Neural cell (in vitro differentiated cells): Measurements from ENCODE around the gene AKT3.

ENCODE experiments used
- EZH2 ChIP-seq: fragments of 200-600, 300-800 bp; shearing (Covaris generic), sonication (generic); IDR thresholded peaks from 2 replicates; pipeline ENCODE4 v1.6.1; 2014; ENCODE audit warnings: antibody characterized with exemption, low read length, borderline replicate concordance, mild to moderate bottlenecking; ENCODE audit not compliant: insufficient read depth, poor library complexity, severe bottlenecking
- POLR2AphosphoS5 ChIP-seq: IDR thresholded peaks from 2 replicates; pipeline ENCODE4 v1.6.1; 2012
- REST ChIP-seq: IDR thresholded peaks from 2 replicates; pipeline ENCODE4 v1.6.1; 2012; ENCODE audit warnings: borderline replicate concordance
- TAF1 ChIP-seq: IDR thresholded peaks from 2 replicates; pipeline ENCODE4 v1.6.1; 2012; ENCODE audit warnings: low read depth
- TF ChIP-seq, protein P1 (sequence below): fragments of 450-650 bp; IDR thresholded peaks from 2 replicates; pipeline ENCODE4 v1.5.1; 2014; ENCODE audit warnings: antibody characterized with exemption, mild to moderate bottlenecking, moderate library complexity; ENCODE audit not compliant: poor library complexity, severe bottlenecking

GRCh38 chr1:243508303-243508713 lies 341.7 kb downstream of the AKT3 start:
- TF ChIP-seq, protein P1, sequence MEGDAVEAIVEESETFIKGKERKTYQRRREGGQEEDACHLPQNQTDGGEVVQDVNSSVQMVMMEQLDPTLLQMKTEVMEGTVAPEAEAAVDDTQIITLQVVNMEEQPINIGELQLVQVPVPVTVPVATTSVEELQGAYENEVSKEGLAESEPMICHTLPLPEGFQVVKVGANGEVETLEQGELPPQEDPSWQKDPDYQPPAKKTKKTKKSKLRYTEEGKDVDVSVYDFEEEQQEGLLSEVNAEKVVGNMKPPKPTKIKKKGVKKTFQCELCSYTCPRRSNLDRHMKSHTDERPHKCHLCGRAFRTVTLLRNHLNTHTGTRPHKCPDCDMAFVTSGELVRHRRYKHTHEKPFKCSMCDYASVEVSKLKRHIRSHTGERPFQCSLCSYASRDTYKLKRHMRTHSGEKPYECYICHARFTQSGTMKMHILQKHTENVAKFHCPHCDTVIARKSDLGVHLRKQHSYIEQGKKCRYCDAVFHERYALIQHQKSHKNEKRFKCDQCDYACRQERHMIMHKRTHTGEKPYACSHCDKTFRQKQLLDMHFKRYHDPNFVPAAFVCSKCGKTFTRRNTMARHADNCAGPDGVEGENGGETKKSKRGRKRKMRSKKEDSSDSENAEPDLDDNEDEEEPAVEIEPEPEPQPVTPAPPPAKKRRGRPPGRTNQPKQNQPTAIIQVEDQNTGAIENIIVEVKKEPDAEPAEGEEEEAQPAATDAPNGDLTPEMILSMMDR = no peak
- TF ChIP-seq POLR2AphosphoS5 = no peak
- TF ChIP-seq EZH2 = no peak
- TF ChIP-seq REST = no peak
- no peak for TF ChIP-seq TAF1
